BJ (cell line): Measurements from ENCODE around the gene NOS1. TPM values are rescaled to one million over a fixed set of nuclear protein-coding genes. Genes with fewer than 3 reads are reported as not detected.

Experiments
- CTCF ChIA-PET: fragments of 350-600 bp; formaldehyde crosslinking; extraction: SDS; loops from one replicate; lab custom pipeline; 2021; ENCODE audit warnings: antibody characterized with exemption, inconsistent platforms; lab: Yijun Ruan, JAX
- POLR2A ChIA-PET: fragments of 300-600 bp; sonication (Branson Sonifier 250); formaldehyde crosslinking; extraction: SDS; loops from one replicate; lab custom pipeline; 2021; ENCODE audit warnings: antibody characterized with exemption; lab: Charles Lee
- DNase-seq: peaks from one replicate; pipeline ENCODE4 v3.0.0-alpha.2; 2011; ENCODE audit warnings: low read depth
- H3K27me3 ChIP-seq: 2 replicates; pipeline ENCODE4 v1.6.0; 2011; ENCODE audit warnings: low read length; ENCODE audit not compliant: control insufficient read depth, insufficient read depth
- H3K36me3 ChIP-seq: 2 replicates; pipeline ENCODE4 v1.5.1; 2011; ENCODE audit warnings: low read length; ENCODE audit not compliant: control insufficient read depth, insufficient read depth
- H3K4me3 ChIP-seq: 2 replicates; pipeline ENCODE4 v1.5.1; 2011; ENCODE audit warnings: low read depth, mild to moderate bottlenecking, control low read depth, low read length
- CTCF ChIP-seq: IDR thresholded peaks from 2 replicates; pipeline ENCODE4 v1.5.1; 2011; ENCODE audit warnings: low read depth, mild to moderate bottlenecking, control low read depth, inconsistent platforms, low read length, moderate library complexity; ENCODE audit not compliant: insufficient read depth
- polyA plus RNA-seq: library from polyadenylated mRNA; depleted of rRNA; stranded (reverse); fragments of >200 nt; gene quantifications from 2 replicates; pipeline ENCODE4 v1.2.3, GENCODE V29; 2011

The NOS1 gene
- polyA plus RNA-seq, 1 experiment: not detected

GRCh38 chr12:117352206-117352605, 9.2 kb downstream of the NOS1 start:
- ChIA-PET POLR2A (no interaction called here), CTCF (interaction anchor here (2.1 to 3.0 kb wide), 2 partner anchors 485 to 498 kb away, joined by 7 to 9 read pairs; no protein-coding TSS in a partner anchor)
- no peaks in the 10 kb centered on the region for H3K36me3 ChIP-seq
- no peaks in the 10 kb centered on the region for H3K27me3 ChIP-seq
- TF ChIP-seq CTCF: no peak
- DNase-seq: no peak
- H3K4me3 ChIP-seq: no peak overlapping the region

DNA sequence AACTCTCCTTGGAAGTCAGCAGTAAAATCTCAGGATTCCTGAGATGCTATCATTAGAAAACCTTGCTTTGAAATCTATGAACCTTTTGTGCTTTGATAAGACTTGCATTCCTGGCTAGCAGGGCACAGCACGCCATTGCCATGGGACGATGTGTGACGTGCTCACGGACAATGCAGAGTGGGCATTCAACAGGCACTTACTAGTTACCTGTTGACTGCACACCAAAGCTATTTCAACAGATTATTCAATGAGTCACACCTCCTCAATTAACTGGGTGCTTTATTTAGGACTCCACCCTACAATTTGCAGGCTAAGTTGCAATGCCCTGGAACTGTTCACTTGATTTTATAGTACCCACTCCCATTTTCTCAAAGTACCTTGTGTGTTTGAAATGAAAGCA, 11.3 kb downstream of the NOS1 start:
- TF ChIP-seq CTCF: no peak
- H3K27me3 ChIP-seq: no peaks in the 10 kb centered on the region; the same call in 1 of the 2 replicates
- ChIA-PET POLR2A (no interaction called here), CTCF (no interaction called here)
- H3K36me3 ChIP-seq: no peaks in the 10 kb centered on the region
- no peak for DNase-seq
- H3K4me3 ChIP-seq: no peak overlapping the region

- H3K4me3 ChIP-seq: no peak overlapping the region
- no peaks in the 10 kb centered on the region for H3K36me3 ChIP-seq
- TF ChIP-seq CTCF: no peak
- no peaks in the 10 kb centered on the region; the same call in 1 of the 2 replicates for H3K27me3 ChIP-seq
- DNase-seq: no peak
- CTCF ChIA-PET: interaction anchor here (1.9 kb wide), 1 partner anchor 502 kb away, joined by 7 read pairs; no protein-coding TSS in a partner anchor
- POLR2A ChIA-PET: no interaction called here
Observed at GRCh38 chr12:117347588-117347987, 13.8 kb downstream of the NOS1 start.

DNA sequence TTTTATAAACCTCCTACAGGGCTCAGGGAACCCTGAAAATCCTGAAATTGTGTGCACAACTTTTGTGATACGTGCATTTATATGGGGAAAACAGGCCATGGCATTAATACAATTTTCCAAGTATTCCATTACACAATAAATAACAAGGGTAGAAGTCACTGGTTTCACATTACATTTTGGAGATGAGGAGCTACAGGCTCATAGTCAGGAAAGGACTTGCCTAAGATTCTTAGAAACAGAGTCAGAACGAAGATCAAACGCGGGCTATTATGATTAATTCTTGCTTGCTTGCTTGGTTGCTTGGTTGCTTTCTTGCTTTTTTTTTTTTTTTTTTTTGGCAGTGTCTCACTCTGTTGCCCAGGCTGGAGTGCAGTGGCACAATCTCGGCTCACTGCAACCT, 16.7 kb downstream of the NOS1 start:
- Histone ChIP-seq H3K36me3 (no peaks in the 10 kb centered on the region), H3K4me3 (no peak overlapping the region), H3K27me3 (no peaks in the 10 kb centered on the region; the same call in 1 of the 2 replicates)
- no peak for TF ChIP-seq CTCF
- CTCF ChIA-PET: no interaction called here
- POLR2A ChIA-PET: no interaction called here
- no peak for DNase-seq

DNA sequence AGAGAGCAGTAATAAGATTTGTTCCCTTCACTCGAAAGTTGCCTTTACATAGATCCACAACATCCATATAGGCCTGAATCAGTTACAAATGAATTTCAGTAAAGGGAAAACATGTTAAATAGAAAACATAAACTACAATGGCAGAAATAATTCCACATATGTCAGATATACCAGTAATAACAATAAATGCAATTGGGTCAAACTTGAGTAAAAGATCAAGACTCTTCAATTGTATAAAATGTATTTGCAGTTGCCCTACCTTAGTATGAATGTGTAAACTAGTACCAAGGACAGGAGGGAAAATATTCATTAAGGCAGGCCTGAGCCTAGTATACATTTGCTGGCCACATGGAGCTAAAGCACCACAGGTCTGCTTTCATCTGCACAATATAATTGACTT, 17.6 kb downstream of the NOS1 start:
- no peak for DNase-seq
- POLR2A ChIA-PET: no interaction called here

More for the DNA sequence above, 17.6 kb downstream of the NOS1 start:
- CTCF ChIA-PET: no interaction called here
- no peak overlapping the region for H3K4me3 ChIP-seq
- H3K36me3 ChIP-seq: no peaks in the 10 kb centered on the region
- no peaks in the 10 kb centered on the region; the same call in 1 of the 2 replicates for H3K27me3 ChIP-seq
- TF ChIP-seq CTCF: no peak
